Measurements from ENCODE around the gene LENG1.
A peak's percentile ranks its signal among the peaks of the same experiment; 100 is the strongest.

Gene LENG1

GRCh38 chr19:54137699-54138488 is 21.6 kb downstream of the LENG1 start, which contains the start of gene CNOT3:
Gene CNOT3, plus strand, starts transcription at chr19:54137762. Its CDS starts 5,217 bp downstream, at chr19:54142979.
- no peak for DNase-seq

GRCh38 chr19:54136864-54137698 is 22.4 kb downstream of the LENG1 start:
- peak; percentile 99 for DNase-seq

- no peak for DNase-seq
These were observed 23.2 kb downstream of the LENG1 start for GRCh38 chr19:54136086-54136863.

GRCh38 chr19:54133957-54134590 is 25.4 kb downstream of the LENG1 start:
- no peak for DNase-seq

GRCh38 chr19:54133312-54133956 is 26.1 kb downstream of the LENG1 start:
- DNase-seq: peak; percentile 3

GRCh38 chr19:54129617-54129996 is 29.9 kb downstream of the LENG1 start:
- DNase-seq: no peak

- DNase-seq: no peak
These were observed 30.5 kb downstream of the LENG1 start for GRCh38 chr19:54128796-54129616.

GRCh38 chr19:54128441-54128725 is 31.1 kb downstream of the LENG1 start:
- no peak for DNase-seq

GRCh38 chr19:54127688-54128440 is 31.7 kb downstream of the LENG1 start:
- DNase-seq: no peak

- no peak for DNase-seq
These were observed 33.8 kb downstream of the LENG1 start for GRCh38 chr19:54125713-54126112.

- DNase-seq: no peak
These were observed 35.1 kb downstream of the LENG1 start for GRCh38 chr19:54124393-54124792.

- DNase-seq: no peak
These were observed 35.8 kb downstream of the LENG1 start for GRCh38 chr19:54123682-54124081.

- DNase-seq: no peak
These were observed 38.3 kb downstream of the LENG1 start for GRCh38 chr19:54121259-54121658.

- DNase-seq: peak; percentile 95
These were observed 44.1 kb downstream of the LENG1 start, which contains the start of the genes PRPF31 and TFPT for GRCh38 chr19:54115109-54116063. Gene PRPF31, plus strand, starts transcription at chr19:54115754. Its CDS starts 2,525 bp downstream, at chr19:54118279. Gene TFPT, minus strand, starts transcription at chr19:54115657. Its CDS starts 388 bp downstream, at chr19:54115269.

- peak; percentile 3 for DNase-seq
These were observed 45.0 kb downstream of the LENG1 start for GRCh38 chr19:54114340-54115108.

- DNase-seq: no peak
These were observed 49.9 kb downstream of the LENG1 start for GRCh38 chr19:54109651-54110050.

GRCh38 chr19:54108496-54108895 is 51.0 kb downstream of the LENG1 start:
- no peak for DNase-seq

GRCh38 chr19:54107876-54108490 is 51.5 kb downstream of the LENG1 start:
- DNase-seq: no peak
